ENCODE results near the gene TRDMT1. TPM values are rescaled to one million over a fixed set of nuclear protein-coding genes. Genes with fewer than 3 reads are reported as not detected.

The TRDMT1 gene
- total and polyA plus RNA-seq, 3 donors from 2014 or later, result 6.9 to 12.1 (median 9.7) TPM

DNA sequence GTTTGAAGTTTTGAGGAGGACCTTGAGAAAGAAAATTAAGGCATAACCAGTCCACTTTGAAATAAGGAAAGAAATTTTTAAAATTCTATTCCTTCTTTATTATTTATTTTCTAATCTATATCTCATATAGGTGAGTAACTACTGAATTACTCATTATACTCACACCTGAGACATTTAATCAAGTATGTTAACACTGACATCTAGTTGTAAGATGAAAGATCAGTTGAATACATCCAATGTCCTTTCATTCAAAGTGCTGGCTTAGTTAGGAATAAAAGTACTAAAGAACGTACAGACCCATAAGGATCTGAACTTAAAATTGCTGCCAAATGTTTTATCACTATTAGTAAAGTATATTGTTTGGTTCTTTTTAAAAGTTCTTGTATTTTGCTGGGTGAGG, 23.5 kb downstream of the TRDMT1 start:
- intact Hi-C loops (cut with DNase I; ENCODE audit: low total_unique reads), result no loop called here
- no peak overlapping the region for H3K27ac ChIP-seq
- no peak for DNase-seq
- no peaks in the 10 kb centered on the region for H3K36me3 ChIP-seq (ENCODE audit: low read depth, missing control alignments)
- H3K4me3 ChIP-seq, result no peak overlapping the region
- TF ChIP-seq, protein P1, sequence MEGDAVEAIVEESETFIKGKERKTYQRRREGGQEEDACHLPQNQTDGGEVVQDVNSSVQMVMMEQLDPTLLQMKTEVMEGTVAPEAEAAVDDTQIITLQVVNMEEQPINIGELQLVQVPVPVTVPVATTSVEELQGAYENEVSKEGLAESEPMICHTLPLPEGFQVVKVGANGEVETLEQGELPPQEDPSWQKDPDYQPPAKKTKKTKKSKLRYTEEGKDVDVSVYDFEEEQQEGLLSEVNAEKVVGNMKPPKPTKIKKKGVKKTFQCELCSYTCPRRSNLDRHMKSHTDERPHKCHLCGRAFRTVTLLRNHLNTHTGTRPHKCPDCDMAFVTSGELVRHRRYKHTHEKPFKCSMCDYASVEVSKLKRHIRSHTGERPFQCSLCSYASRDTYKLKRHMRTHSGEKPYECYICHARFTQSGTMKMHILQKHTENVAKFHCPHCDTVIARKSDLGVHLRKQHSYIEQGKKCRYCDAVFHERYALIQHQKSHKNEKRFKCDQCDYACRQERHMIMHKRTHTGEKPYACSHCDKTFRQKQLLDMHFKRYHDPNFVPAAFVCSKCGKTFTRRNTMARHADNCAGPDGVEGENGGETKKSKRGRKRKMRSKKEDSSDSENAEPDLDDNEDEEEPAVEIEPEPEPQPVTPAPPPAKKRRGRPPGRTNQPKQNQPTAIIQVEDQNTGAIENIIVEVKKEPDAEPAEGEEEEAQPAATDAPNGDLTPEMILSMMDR (IDR thresholded peaks at IDR 0.05), result no peak
- WGBS, 2 donors, result 88 to 100% methylated on average over 1 of the region's 1 CpG
- H3K27me3 ChIP-seq, result no peaks in the 10 kb centered on the region
- no peaks in the 10 kb centered on the region for H3K9me3 ChIP-seq
- H3K4me1 ChIP-seq, result no peaks in the 10 kb centered on the region

DNA sequence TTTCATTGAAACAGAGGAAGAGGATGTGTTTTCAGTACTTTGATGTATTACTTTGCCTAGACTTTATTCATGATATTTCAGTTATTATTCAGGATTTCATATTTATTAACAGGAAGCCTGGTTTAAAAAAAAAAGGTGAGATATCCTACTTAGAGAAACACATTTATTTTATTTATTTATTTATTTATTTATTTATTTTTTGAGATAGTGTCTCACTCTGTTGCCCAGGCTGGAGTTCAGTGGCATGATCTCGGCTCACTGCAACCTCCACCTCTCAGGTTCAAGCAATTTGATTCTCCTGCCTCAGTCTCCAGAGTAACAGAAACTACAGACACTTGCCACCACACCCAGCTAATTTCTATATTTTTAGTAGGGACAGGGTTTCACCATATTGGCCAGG, 24.5 kb downstream of the TRDMT1 start:
- DNase-seq, result no peak
- Histone ChIP-seq H3K4me3 (no peak overlapping the region), H3K9me3 (no peaks in the 10 kb centered on the region), H3K4me1 (no peaks in the 10 kb centered on the region), H3K27ac (no peak overlapping the region), H3K36me3 (ENCODE audit: low read depth, missing control alignments) (no peaks in the 10 kb centered on the region), H3K27me3 (no peaks in the 10 kb centered on the region)
- 100% methylated on average over 1 of the region's 1 CpG for WGBS, 2 donors
- intact Hi-C loops (cut with DNase I; ENCODE audit: low total_unique reads), result no loop called here
- TF ChIP-seq, protein P1 (IDR thresholded peaks at IDR 0.05), result no peak
- TF ChIP-seq POLR2A (IDR thresholded peaks at IDR 0.05), result no peak

DNA sequence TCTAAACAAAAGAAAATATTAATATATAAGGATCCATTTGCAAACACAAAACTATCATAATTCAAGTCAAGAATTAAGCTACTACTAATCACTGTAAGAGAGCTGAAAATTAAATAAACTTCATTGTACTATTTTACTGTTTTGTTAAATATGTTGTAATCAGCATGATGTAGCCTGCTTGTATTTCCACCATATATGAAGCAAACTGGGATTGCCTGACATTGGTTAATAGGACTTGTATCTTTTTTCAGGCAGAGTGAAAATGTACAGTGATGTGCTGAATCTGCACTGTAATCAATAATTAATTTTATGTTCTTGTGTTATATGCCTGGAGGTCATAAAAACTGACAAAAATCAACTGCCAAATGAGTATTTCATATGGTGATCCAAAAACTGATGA, 25.4 kb downstream of the TRDMT1 start:
- no peak for TF ChIP-seq POLR2A (IDR thresholded peaks at IDR 0.05)
- TF ChIP-seq, protein P1 (IDR thresholded peaks at IDR 0.05), result no peak
- Histone ChIP-seq H3K36me3 (ENCODE audit: low read depth, missing control alignments) (no peaks in the 10 kb centered on the region), H3K4me1 (no peaks in the 10 kb centered on the region), H3K27me3 (no peaks in the 10 kb centered on the region), H3K9me3 (no peaks in the 10 kb centered on the region), H3K4me3 (no peak overlapping the region), H3K27ac (no peak overlapping the region)
- no peak for DNase-seq
- intact Hi-C loops (cut with DNase I; ENCODE audit: low total_unique reads), result no loop called here

DNA sequence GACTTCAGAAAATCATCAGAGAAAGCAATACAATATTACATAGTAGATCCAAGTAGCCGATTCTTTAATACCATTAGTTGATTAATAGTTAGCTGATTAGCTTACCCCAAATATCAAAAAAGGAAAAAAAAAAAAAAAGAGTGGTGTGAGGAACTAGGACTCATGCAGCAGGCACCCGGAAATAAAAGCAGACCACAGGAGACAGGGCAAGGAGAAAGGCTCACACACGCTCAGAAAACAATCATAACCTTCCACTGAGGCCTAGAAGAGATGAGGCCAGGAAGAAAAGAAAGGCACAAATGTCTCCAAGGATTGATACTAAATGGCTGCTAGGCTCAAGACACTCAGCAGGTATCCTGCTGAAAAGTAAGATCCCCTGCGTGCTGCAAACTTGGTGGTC, 25.9 kb downstream of the TRDMT1 start:
- Histone ChIP-seq H3K27ac (no peak overlapping the region), H3K4me3 (no peak overlapping the region), H3K9me3 (no peaks in the 10 kb centered on the region), H3K36me3 (ENCODE audit: low read depth, missing control alignments) (no peaks in the 10 kb centered on the region), H3K4me1 (no peaks in the 10 kb centered on the region), H3K27me3 (no peaks in the 10 kb centered on the region)
- 44 to 68% methylated on average over 4 of the region's 4 CpGs for WGBS, 2 donors
- intact Hi-C loops (cut with DNase I; ENCODE audit: low total_unique reads), result no loop called here
- peak; percentile 30 for DNase-seq
- TF ChIP-seq, protein P1 (IDR thresholded peaks at IDR 0.05), result no peak

DNA sequence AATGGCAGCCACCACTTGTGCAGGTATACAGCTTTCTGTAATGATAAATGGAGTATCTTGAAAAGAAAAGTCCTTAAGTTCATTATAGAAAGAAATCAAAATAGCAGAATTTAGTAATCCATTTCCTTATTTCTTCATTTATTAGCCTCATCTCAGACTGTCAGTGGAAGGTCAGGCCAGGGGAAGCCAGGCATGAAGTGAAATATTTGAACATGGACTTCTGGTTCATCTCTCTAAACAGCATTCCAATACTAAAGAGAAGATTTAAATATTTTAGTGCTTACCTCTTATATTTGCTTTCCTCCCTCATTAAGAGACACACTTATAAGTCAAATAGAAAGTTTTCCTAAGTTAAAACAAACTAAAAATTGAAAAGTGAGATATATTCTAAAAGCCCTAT, 26.8 kb downstream of the TRDMT1 start:
- no peaks in the 10 kb centered on the region for H3K9me3 ChIP-seq
- intact Hi-C loops (cut with DNase I; ENCODE audit: low total_unique reads), result no loop called here
- no peak overlapping the region for H3K27ac ChIP-seq
- H3K4me3 ChIP-seq, result no peak overlapping the region
- no peaks in the 10 kb centered on the region for H3K27me3 ChIP-seq
- TF ChIP-seq, protein P1 (IDR thresholded peaks at IDR 0.05), result no peak
- TF ChIP-seq POLR2A (IDR thresholded peaks at IDR 0.05), result no peak
- peaks cover 5% of the 10 kb centered on the region for H3K4me1 ChIP-seq
- no peak for DNase-seq
- no peaks in the 10 kb centered on the region for H3K36me3 ChIP-seq (ENCODE audit: low read depth, missing control alignments)

Data from testis (tissue), 3 donors.